NCI-H1417 (cell line): ENCODE results near the gene UHRF1.

Experiments used
- DNase-seq, 3 experiments: peaks; one replicate each; lab custom pipeline; 2025; lab: John Stamatoyannopoulos, UW

Gene UHRF1

GRCh38 chr19:4990306-4990705, 81.0 kb downstream of the UHRF1 start:
- DNase-seq: no peak

- no peak for DNase-seq
Observed at GRCh38 chr19:4991538-4991937, 82.2 kb downstream of the UHRF1 start.

DNA sequence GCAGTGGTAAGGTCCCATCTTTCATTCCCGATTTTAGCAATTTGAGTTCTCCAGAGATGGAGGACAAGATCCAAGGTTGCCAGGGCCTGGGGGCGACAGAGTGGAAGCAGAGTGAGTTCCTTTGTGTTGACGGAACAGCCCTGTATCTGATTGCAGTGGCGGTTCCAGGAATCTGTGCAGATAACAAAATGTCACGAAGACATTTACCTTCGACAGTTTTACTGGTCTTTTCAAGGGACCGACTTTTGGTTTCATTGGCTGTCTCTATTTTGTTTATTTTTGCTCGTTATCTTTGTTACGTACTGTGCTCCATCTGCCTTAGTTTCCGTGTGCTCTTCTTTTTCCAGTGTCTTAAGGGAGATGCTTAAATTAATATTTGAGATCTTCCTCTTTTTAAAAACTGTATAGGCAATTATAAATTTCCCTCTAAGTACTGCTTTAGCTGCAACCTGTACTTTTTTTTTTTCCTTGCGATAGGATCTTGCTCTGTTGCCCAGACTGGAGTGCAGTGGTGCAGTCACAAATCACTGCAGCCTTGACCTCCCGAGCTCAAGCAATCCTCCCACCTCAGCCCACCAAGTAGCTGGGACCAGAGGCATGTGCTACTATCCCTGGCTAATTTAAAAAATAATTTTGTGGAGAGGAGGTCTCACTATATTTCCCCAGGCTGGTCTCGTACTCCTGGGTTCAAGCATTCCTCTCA, 82.8 kb downstream of the UHRF1 start:
- no peak for DNase-seq

- peak in 1 of 3 experiments; percentile 38 for DNase-seq
Observed at GRCh38 chr19:4993683-4994082, 84.4 kb downstream of the UHRF1 start.

DNA sequence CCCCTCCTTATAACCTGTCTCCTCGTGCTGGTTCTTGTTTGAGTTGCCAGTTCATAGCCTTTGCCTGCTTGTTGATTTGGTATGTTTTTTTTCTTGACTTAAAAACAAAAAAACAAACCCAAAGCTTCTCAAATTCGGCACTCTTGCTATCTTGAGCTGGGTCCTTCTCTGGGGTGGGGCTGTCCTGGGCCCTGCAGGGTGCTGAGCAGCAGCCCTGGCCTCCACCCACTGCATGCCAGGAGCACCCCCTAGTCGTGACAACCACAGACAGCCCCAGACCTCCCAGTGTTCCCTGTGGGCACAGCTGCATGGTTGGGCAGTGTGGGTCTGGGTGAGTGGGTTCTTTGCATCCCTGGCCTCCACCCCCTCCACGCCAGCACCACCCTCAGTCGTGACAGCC, 87.4 kb downstream of the UHRF1 start:
- no peak for DNase-seq

GRCh38 chr19:4997297-4997696, 88.0 kb downstream of the UHRF1 start:
- DNase-seq: no peak

- no peak for DNase-seq
Observed at GRCh38 chr19:5000120-5000611, 90.9 kb downstream of the UHRF1 start.

DNA sequence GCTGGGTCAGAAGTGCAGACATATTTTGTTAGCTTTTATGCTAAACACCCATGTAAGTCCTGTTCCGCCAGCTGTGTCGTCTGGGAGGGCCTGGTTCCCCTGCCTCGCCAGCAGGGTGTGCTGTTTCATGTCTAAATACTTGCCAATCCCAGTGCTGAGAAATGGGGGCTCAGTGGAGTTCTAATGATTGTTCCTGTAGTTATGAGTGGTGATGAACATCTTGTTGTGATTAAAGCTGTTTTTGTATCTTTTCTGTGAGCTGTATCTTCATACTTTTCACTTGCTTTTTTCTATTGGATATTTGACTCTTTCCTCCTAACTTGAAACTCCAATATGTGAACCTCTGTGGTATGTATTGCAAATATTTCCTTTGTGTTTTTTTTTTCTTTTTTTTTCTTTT, 92.3 kb downstream of the UHRF1 start:
- DNase-seq: no peak

GRCh38 chr19:5002143-5002542, 92.8 kb downstream of the UHRF1 start:
- DNase-seq: no peak

- no peak for DNase-seq
Observed at GRCh38 chr19:5003781-5004180, 94.5 kb downstream of the UHRF1 start.

DNA sequence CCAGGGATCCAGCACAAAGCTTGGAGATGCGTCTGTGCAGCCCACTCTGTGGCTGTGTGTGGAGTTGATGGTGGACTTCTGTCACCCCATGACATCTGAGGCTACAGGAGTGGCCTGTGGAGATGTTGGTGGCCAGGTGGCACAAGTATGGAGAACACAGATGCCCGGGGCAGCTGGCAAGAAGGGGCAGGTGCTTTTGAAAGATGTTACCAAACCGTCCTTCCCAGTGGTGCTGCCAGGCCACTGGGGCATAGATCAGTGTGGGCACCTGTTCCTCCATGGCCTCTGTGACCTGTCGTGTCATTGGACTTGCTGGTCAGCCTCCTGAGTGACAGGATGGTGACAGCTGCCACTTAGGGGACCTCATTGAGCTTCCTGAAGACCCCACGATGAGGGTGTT, 95.8 kb downstream of the UHRF1 start:
- DNase-seq: no peak

GRCh38 chr19:5006201-5006600, 96.9 kb downstream of the UHRF1 start:
- DNase-seq: no peak

- no peak for DNase-seq
Observed at GRCh38 chr19:5006821-5007220, 97.5 kb downstream of the UHRF1 start.
